ENCODE measurements around the gene GPR25.

Gene GPR25

GRCh38 chr1:200909071-200909470 is 36.3 kb downstream of the GPR25 start:
- TF ChIP-seq CTCF (IDR thresholded peaks at IDR 0.05): no peak

DNA sequence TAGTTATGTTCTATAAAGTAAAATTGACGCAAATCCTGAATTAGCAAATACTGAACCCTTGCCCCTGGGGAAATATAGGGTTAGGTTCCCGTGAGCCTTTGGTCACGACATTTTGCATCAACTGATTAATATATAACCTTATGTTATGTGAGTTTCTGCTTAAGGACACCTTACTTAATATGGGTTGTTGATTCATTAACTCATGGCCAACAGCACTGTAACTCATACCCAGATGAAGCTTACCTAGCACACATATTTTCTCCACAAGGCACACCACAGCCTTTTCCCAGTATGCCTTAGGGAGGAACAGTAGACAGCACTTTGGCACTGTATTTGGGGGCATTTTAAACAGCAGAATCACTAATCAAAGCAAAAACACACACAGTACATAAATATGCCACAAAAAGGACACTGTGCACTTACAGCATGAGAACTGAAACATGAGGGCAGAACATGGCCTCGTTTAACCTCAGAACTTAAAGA is 37.0 kb downstream of the GPR25 start:
- TF ChIP-seq CTCF (IDR thresholded peaks at IDR 0.05): no peak

GRCh38 chr1:200911361-200911760 is 38.6 kb downstream of the GPR25 start:
- TF ChIP-seq CTCF (IDR thresholded peaks at IDR 0.05): no peak

DNA sequence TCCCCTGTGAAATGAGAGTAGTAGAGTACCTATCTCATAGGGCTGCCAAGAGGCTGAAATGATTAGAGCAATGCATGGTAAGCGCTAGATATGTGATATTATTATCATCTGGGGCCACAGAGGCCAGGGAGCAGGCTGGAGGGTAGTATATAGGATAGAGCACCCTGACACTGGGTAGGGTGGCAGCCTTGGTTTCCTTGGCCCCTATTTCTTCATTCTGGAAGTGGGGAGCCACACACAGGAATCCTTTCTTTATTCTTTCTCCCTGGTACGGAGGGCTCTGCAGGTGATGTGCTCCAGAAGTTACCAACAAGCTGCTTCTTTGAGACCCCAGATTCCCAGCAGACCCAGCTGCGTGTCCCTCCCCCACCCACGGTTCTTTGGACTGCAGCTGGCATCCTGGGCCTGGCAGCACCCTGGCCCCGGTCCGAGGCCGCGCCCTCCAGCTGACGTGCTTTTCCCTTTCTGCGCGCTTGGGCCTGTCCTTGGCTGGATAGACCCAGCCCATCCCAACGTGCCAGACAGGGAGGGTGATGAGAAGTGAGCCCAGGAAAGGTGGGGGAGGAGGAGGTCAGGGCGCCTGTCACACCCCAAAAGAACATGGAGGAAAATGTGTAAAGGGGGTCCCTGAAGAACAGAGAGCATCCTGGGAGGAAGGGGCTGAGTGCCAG is 40.1 kb downstream of the GPR25 start:
- TF ChIP-seq CTCF (IDR thresholded peaks at IDR 0.05): no peak

DNA sequence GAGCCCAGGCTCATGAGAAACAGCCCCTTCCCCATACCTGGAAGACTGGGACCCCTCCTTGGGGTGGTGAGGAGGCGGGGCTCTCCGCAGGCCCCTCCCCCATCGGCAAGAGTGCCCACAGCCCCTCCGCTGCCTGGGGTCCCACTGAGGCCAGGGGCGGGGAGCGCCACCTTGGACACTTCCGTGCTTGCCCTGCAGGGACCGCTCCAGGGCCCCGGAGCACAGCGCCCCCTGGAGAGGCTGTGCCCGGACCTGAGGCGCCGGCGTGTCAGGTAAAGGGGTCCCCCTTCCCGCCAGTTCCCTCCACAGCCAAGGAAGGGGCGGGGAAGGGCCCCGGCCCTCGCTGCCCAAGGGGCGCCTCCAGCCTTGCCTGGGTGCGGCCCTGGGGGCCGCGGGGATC is 43.4 kb downstream of the GPR25 start:
- no peak for TF ChIP-seq CTCF (IDR thresholded peaks at IDR 0.05)

- no peak for TF ChIP-seq CTCF (IDR thresholded peaks at IDR 0.05)
Measured at GRCh38 chr1:200916681-200917080, 43.9 kb downstream of the GPR25 start.

DNA sequence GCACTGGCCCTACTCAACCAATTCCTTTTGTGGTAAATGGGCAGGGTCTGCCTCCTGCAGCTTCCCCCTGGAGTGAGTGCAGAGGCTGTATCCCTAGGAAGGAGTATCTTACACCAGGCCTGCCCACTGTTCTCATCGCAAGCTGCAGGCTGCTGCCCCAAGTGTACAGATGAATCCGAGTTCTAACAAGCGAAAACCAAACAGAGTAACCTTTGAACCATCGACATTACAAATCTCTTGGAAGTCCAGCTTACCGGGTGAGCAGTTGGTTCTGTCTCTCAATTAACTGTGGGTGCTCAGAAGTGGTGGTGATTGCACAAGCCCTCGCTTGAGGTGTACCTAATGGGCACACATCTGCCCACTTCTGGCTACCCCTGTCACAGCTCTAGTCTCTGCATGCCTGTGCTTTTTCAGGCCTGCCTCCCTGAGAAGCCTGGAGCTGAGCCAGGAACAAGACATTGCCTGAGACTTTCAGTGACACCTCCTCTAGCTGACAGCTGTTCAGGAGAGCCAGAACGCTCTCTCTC is 44.6 kb downstream of the GPR25 start:
- TF ChIP-seq CTCF (IDR thresholded peaks at IDR 0.05): no peak
